IMR-90 (cell line): ENCODE results near the gene CCDC59. TPM values are rescaled to one million over a fixed set of nuclear protein-coding genes. Genes with fewer than 3 reads are reported as not detected.
A peak's percentile ranks its signal among the peaks of the same experiment; 100 is the strongest.

Source experiments
- ATAC-seq: fragments of 200-7000 bp; cut with Tn5 transposase; 2 replicates; pipeline ENCODE4 v1.9.1; 2020; ENCODE audit warnings: low read depth, mild to moderate bottlenecking, moderate library complexity
- BruUV-seq: library from RNA; stranded (reverse); fragments of 400-500 nt; replicated peaks from 2 replicates; lab custom pipeline; 2021; lab: Mats Ljungman, UMichigan
- CTCF ChIA-PET: fragments of 300-600 bp; formaldehyde crosslinking; extraction: SDS; loops from one replicate; lab custom pipeline; 2021; ENCODE audit warnings: antibody characterized with exemption; lab: Yijun Ruan, JAX
- POLR2A ChIA-PET: fragments of 300-600 bp; sonication (Branson Sonifier 250); formaldehyde crosslinking; loops from one replicate; lab custom pipeline; 2022; ENCODE audit warnings: antibody characterized with exemption; ENCODE audit not compliant: unreplicated experiment; lab: Charles Lee
- DNase-seq: peaks from one replicate; pipeline ENCODE4 v3.0.0; 2013
- H2AFZ ChIP-seq: replicated peaks from 2 replicates; pipeline ENCODE3; 2013; ENCODE audit warnings: low read length, mild to moderate bottlenecking; ENCODE audit not compliant: poor library complexity
- H2AK5ac ChIP-seq: 2 replicates; pipeline ENCODE4 v1.6.1; 2013; ENCODE audit warnings: low read depth, low read length, inconsistent platforms
- H2AK9ac ChIP-seq: replicated peaks from 2 replicates; pipeline ENCODE3; 2013; ENCODE audit warnings: mild to moderate bottlenecking, low read depth, low read length, moderate library complexity; ENCODE audit not compliant: poor library complexity
- H2BK120ac ChIP-seq: 2 replicates; pipeline ENCODE4 v1.6.1; 2013; ENCODE audit warnings: low read depth, low read length, inconsistent platforms
- H2BK15ac ChIP-seq: 3 replicates; pipeline ENCODE4 v1.6.1; 2013; ENCODE audit warnings: low read depth, low read length, inconsistent platforms
- H2BK20ac ChIP-seq: 2 replicates; pipeline ENCODE4 v1.6.1; 2013; ENCODE audit warnings: low read depth, mild to moderate bottlenecking, inconsistent platforms, low read length, moderate library complexity
- H2BK5ac ChIP-seq: 2 replicates; pipeline ENCODE4 v1.6.1; 2013; ENCODE audit warnings: mild to moderate bottlenecking, low read depth, low read length, inconsistent platforms; ENCODE audit not compliant: poor library complexity, severe bottlenecking
- H3K14ac ChIP-seq: replicated peaks from 2 replicates; pipeline ENCODE4 v1.6.1; 2013; ENCODE audit warnings: low read depth, low read length, inconsistent platforms
- H3K18ac ChIP-seq: 2 replicates; pipeline ENCODE4 v1.6.1; 2013; ENCODE audit warnings: low read depth, low read length, control low read depth
- H3K23ac ChIP-seq: 2 replicates; pipeline ENCODE4 v1.6.1; 2013; ENCODE audit warnings: low read depth, low read length, inconsistent platforms
- H3K27ac ChIP-seq: 2 replicates; pipeline ENCODE4 v1.5.1; 2013; ENCODE audit warnings: mild to moderate bottlenecking, control low read depth, low read length; ENCODE audit not compliant: insufficient read depth
- H3K27me3 ChIP-seq: 2 replicates; pipeline ENCODE4 v1.6.1; 2013; ENCODE audit warnings: low read length; ENCODE audit not compliant: control insufficient read depth, insufficient read depth
- H3K36me3 ChIP-seq: 2 replicates; pipeline ENCODE4 v1.6.1; 2013; ENCODE audit warnings: low read length, mixed read lengths; ENCODE audit not compliant: control insufficient read depth, insufficient read depth
- H3K4ac ChIP-seq: 2 replicates; pipeline ENCODE4 v1.6.1; 2013; ENCODE audit warnings: low read depth, low read length, inconsistent platforms
- H3K4me1 ChIP-seq: 2 replicates; pipeline ENCODE4 v1.6.1; 2013; ENCODE audit warnings: low read length, mixed read lengths; ENCODE audit not compliant: control insufficient read depth, insufficient read depth
- H3K4me2 ChIP-seq: 2 replicates; pipeline ENCODE4 v1.6.1; 2013; ENCODE audit warnings: low read depth, mild to moderate bottlenecking, control low read depth, low read length, moderate library complexity
- H3K4me3 ChIP-seq: 2 replicates; pipeline ENCODE4 v1.5.1; 2013; ENCODE audit warnings: low read depth, mild to moderate bottlenecking, control low read depth, low read length, moderate library complexity; ENCODE audit not compliant: insufficient read depth
- H3K56ac ChIP-seq: 2 replicates; pipeline ENCODE4 v1.6.1; 2013; ENCODE audit warnings: low read length, inconsistent platforms; ENCODE audit not compliant: insufficient read depth; ENCODE audit errors: extremely low read depth
- H3K79me1 ChIP-seq, 2 experiments: 2 replicates each; pipeline ENCODE4 v1.6.1; 2013; ENCODE audit warnings: low read length in 2 of 2, inconsistent platforms in 1 of 2, low read depth in 1 of 2
- H3K9ac ChIP-seq: 2 replicates; pipeline ENCODE4 v1.6.1; 2013; ENCODE audit warnings: low read depth, low read length, control low read depth
- H3K9me1 ChIP-seq: 2 replicates; pipeline ENCODE4 v1.6.1; 2013; ENCODE audit warnings: low read length, inconsistent platforms; ENCODE audit not compliant: insufficient read depth
- H3K9me3 ChIP-seq: 2 replicates; pipeline ENCODE4 v1.6.1; 2013; ENCODE audit warnings: low read length; ENCODE audit not compliant: control insufficient read depth, insufficient read depth
- H4K20me1 ChIP-seq: 2 replicates; pipeline ENCODE4 v1.6.1; 2013; ENCODE audit warnings: low read length, inconsistent platforms; ENCODE audit not compliant: insufficient read depth
- H4K5ac ChIP-seq: 2 replicates; pipeline ENCODE4 v1.6.1; 2013; ENCODE audit warnings: mild to moderate bottlenecking, low read depth, low read length, control low read depth
- H4K8ac ChIP-seq, 2 experiments: 2 replicates each; pipeline ENCODE4 v1.6.1; 2013; ENCODE audit warnings: low read depth in 2 of 2, low read length in 2 of 2, control low read depth in 1 of 2, inconsistent platforms in 1 of 2
- H4K91ac ChIP-seq: 2 replicates; pipeline ENCODE4 v1.6.1; 2013; ENCODE audit warnings: low read depth, low read length, inconsistent platforms; ENCODE audit not compliant: insufficient read depth
- BHLHE40 ChIP-seq: fragments of 150-350 bp; IDR thresholded peaks from 2 replicates; pipeline ENCODE4 v1.6.1; 2016; ENCODE audit warnings: mild to moderate bottlenecking, low read depth, low read length
- CEBPB ChIP-seq: IDR thresholded peaks from 2 replicates; pipeline ENCODE4 v1.6.1; 2012; ENCODE audit warnings: low read depth, low read length, improper control_type of control experiment
- CHD1 ChIP-seq: IDR thresholded peaks from 2 replicates; pipeline ENCODE4 v1.6.1; 2012; ENCODE audit warnings: low read depth, low read length, improper control_type of control experiment
- CTCF ChIP-seq: conservative IDR thresholded peaks from 2 replicates; pipeline ENCODE4 v1.5.1; 2012; ENCODE audit warnings: mild to moderate bottlenecking, low read depth, low read length, improper control_type of control experiment
- ELK1 ChIP-seq: fragments of 150-350 bp; IDR thresholded peaks from 2 replicates; pipeline ENCODE4 v1.6.1; 2016; ENCODE audit warnings: low read depth, mild to moderate bottlenecking, low read length, moderate library complexity, borderline replicate concordance
- FOS ChIP-seq: fragments of 150-350 bp; IDR thresholded peaks from 2 replicates; pipeline ENCODE4 v1.6.1; 2016; ENCODE audit warnings: low read depth, low read length
- MAFK ChIP-seq: IDR thresholded peaks from 2 replicates; pipeline ENCODE4 v1.6.1; 2012; ENCODE audit warnings: low read depth, low read length, improper control_type of control experiment
- MAZ ChIP-seq: IDR thresholded peaks from 2 replicates; pipeline ENCODE4 v1.6.1; 2012; ENCODE audit warnings: low read depth, mild to moderate bottlenecking, low read length, improper control_type of control experiment, moderate library complexity, borderline replicate concordance
- MXI1 ChIP-seq: IDR thresholded peaks from 2 replicates; pipeline ENCODE4 v1.6.1; 2012; ENCODE audit warnings: low read depth, mild to moderate bottlenecking, low read length, moderate library complexity, borderline replicate concordance
- NFE2L2 ChIP-seq: fragments of 150-350 bp; IDR thresholded peaks from 2 replicates; pipeline ENCODE4 v1.6.1; 2016; ENCODE audit warnings: low read depth, mild to moderate bottlenecking, low read length
- POLR2A ChIP-seq: IDR thresholded peaks from 2 replicates; pipeline ENCODE4 v1.6.1; 2012; ENCODE audit warnings: mild to moderate bottlenecking, low read depth, low read length
- RAD21 ChIP-seq: IDR thresholded peaks from 2 replicates; pipeline ENCODE4 v1.6.1; 2012; ENCODE audit warnings: low read length, improper control_type of control experiment
- RCOR1 ChIP-seq: IDR thresholded peaks from 2 replicates; pipeline ENCODE4 v1.6.1; 2012; ENCODE audit warnings: mild to moderate bottlenecking, low read length, improper control_type of control experiment; ENCODE audit not compliant: insufficient replicate concordance
- RFX5 ChIP-seq: IDR thresholded peaks from 2 replicates; pipeline ENCODE4 v1.8.0; 2012; ENCODE audit warnings: low read depth, mild to moderate bottlenecking, low read length, moderate library complexity
- SMC3 ChIP-seq: fragments of 150-350 bp; IDR thresholded peaks from 2 replicates; pipeline ENCODE4 v1.6.1; 2016; ENCODE audit warnings: low read depth, mild to moderate bottlenecking, antibody characterized with exemption, low read length, moderate library complexity
- USF2 ChIP-seq: fragments of 150-350 bp; IDR thresholded peaks from 2 replicates; pipeline ENCODE4 v1.6.1; 2017; ENCODE audit warnings: mild to moderate bottlenecking, antibody characterized with exemption, low read length, low read depth
- WGBS, 2 experiments: methylation state at CpG; one replicate each; pipeline versions ENCODE4 v1.1.5 to v1.1.7; 2013; ENCODE audit warnings: missing lambda C conversion rate in 2 of 2; ENCODE audit not compliant: insufficient read length in 1 of 2; ENCODE audit errors: extremely low coverage in 2 of 2; 5-methylcytosine and 5-hydroxymethylcytosine counted together
- dilution Hi-C: fragments of 300-500 bp; cut with HindIII; formaldehyde crosslinking; loops from one replicate; pipeline ENCODE4 v1.14.3; 2018; ENCODE audit warnings: low sequenced_read_pairs; ENCODE audit not compliant: unreplicated experiment
- in situ Hi-C: fragments of 300-500 bp; cut with MboI; formaldehyde crosslinking; loops from 3 replicates; pipeline ENCODE4 v1.14.3; 2019; ENCODE audit warnings: low sequenced_read_pairs, inconsistent platforms, mixed read lengths
- intact Hi-C: fragments of 100-400 bp; cut with micrococcal nuclease; formaldehyde crosslinking; loops from 2 replicates; pipeline ENCODE4 v1.10.0; 2022
- polyA plus RNA-seq, 3 experiments: library from polyadenylated mRNA; depleted of rRNA; stranded (reverse); fragments of >200 nt; gene quantifications; 2 replicates each; pipeline ENCODE4 v1.2.3, GENCODE V29; 2012; ENCODE audit warnings: low replicate concordance in 1 of 3
- total RNA-seq: library from RNA; depleted of rRNA; stranded (reverse); fragments of >200 nt; gene quantifications from 2 replicates; pipeline ENCODE4 v1.2.3, GENCODE V29; 2012

CCDC59 gene
- total and polyA plus RNA-seq, 2 of the 4 experiments (the other 2 are of a cell fraction): 8.4 to 14.8 TPM

GRCh38 chr12:82383930-82384552 is 25.9 kb upstream of the CCDC59 start:
- H4K5ac ChIP-seq: no peak overlapping the region
- no peak overlapping the region for H2BK120ac ChIP-seq
- WGBS, 2 experiments: no CpG with 5 or more reads among the region's 2 CpGs
- no peak overlapping the region for H3K27ac ChIP-seq
- TF ChIP-seq CTCF: peak; percentile 62
- TF ChIP-seq CEBPB: no peak
- no peak for TF ChIP-seq MAFK
- no peak for TF ChIP-seq RFX5
- TF ChIP-seq SMC3: peak; percentile 40; the same call in 1 of the 2 replicates
- no peak for TF ChIP-seq BHLHE40
- TF ChIP-seq MAZ: no peak
- TF ChIP-seq ELK1: no peak
- no peak for TF ChIP-seq USF2
- no peak for TF ChIP-seq NFE2L2
- TF ChIP-seq RCOR1: no peak
- no peak for TF ChIP-seq POLR2A
- TF ChIP-seq CHD1: no peak
- TF ChIP-seq RAD21: peak; percentile 69
- no peak for TF ChIP-seq MXI1
- TF ChIP-seq FOS: no peak
- no peaks in the 10 kb centered on the region for H3K4me1 ChIP-seq
- H2BK20ac ChIP-seq: no peak overlapping the region
- no peak overlapping the region for H2AK9ac ChIP-seq
- in situ Hi-C loops (no loop called here), dilution Hi-C loops (no loop called here), intact Hi-C loops (loop anchor here (1.0 to 5.0 kb wide), 2 partner anchors 143 to 244 kb away; no protein-coding TSS in a partner anchor)
- H3K14ac ChIP-seq: no peak overlapping the region
- no peaks in the 10 kb centered on the region; a peak in 1 of 4 replicates for H3K79me1 ChIP-seq
- no peaks in the 10 kb centered on the region for H3K9me3 ChIP-seq
- H3K4ac ChIP-seq: no peak overlapping the region
- no peaks in the 10 kb centered on the region for H3K36me3 ChIP-seq
- no peak overlapping the region for H2BK5ac ChIP-seq
- no peak overlapping the region for H3K4me2 ChIP-seq
- H2AFZ ChIP-seq: no peak overlapping the region
- POLR2A ChIA-PET: no interaction called here
- CTCF ChIA-PET: no interaction called here
- H3K18ac ChIP-seq: no peak overlapping the region
- H2AK5ac ChIP-seq: no peak overlapping the region
- H2BK15ac ChIP-seq: no peak overlapping the region
- no peak overlapping the region for H3K9ac ChIP-seq
- no peak overlapping the region for H4K8ac ChIP-seq
- no peak overlapping the region for H3K4me3 ChIP-seq
- H3K9me1 ChIP-seq: no peaks in the 10 kb centered on the region
- no peaks in the 10 kb centered on the region for H3K27me3 ChIP-seq
- no peak overlapping the region for H4K91ac ChIP-seq
- no peaks in the 10 kb centered on the region for H4K20me1 ChIP-seq
- no peak overlapping the region for H3K56ac ChIP-seq
- no TSS peak for BruUV-seq
- peak; percentile 54 for DNase-seq
- no peak overlapping the region for H3K23ac ChIP-seq
- peak; percentile 80 for ATAC-seq
